ENCODE measurements around the gene KRTAP16-1. TPM values are rescaled to one million over a fixed set of nuclear protein-coding genes. Genes with fewer than 3 reads are reported as not detected.

The KRTAP16-1 gene
- total RNA-seq, 2 donors from 2014 or later, result not detected

GRCh38 chr17:41340494-41340893, 31.4 kb upstream of the KRTAP16-1 start:
- intact Hi-C loops (cut with DNase I), result no loop called here
- no peak for TF ChIP-seq CTCF (IDR thresholded peaks at IDR 0.05)

DNA sequence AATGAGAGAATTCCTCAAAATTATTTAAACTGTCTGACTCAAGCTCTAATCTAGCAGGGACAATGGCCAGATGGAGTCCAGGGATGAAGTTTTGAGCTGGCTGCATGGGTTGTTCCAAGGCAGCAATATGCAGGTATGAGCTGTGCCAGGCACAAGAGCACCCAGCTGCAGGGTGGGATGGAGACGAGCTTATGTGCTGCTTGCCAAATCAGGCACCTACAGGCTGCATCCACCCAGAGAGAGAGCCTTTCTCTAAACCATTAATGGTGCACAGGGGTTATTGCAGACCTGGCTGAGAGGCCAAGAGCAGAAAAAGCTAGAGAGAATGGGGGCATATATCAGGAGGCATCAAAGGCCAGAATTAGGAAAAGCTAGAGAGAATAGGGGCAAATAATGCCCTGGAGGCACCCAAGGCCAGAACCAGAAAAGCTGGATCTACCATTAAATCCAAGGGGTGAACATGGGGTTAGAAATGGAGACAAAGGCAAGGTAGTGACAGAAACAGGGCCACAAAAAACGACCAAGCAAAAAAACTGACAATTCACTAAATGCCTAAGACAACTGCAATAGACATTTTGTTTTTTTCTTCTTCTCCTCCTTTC, 30.6 kb upstream of the KRTAP16-1 start:
- intact Hi-C loops (cut with DNase I), result no loop called here
- DNase-seq, result no peak
- Histone ChIP-seq H3K4me1 (no peaks in the 10 kb centered on the region), H3K9me3 (no peaks in the 10 kb centered on the region), H3K4me3 (no peak overlapping the region), H3K36me3 (no peaks in the 10 kb centered on the region), H3K9ac (ENCODE audit: low read depth in 2 of 2, low read length in 2 of 2) (no peak overlapping the region), H3K27me3 (no peaks in the 10 kb centered on the region), H3K27ac (no peak overlapping the region)
- TF ChIP-seq CTCF (IDR thresholded peaks at IDR 0.05), result no peak

More at GRCh38 chr17:41340494-41340893, 31.4 kb upstream of the KRTAP16-1 start:
- Histone ChIP-seq H3K4me3 (no peak overlapping the region), H3K4me1 (no peaks in the 10 kb centered on the region), H3K9me3 (no peaks in the 10 kb centered on the region), H3K27ac (no peak overlapping the region), H3K9ac (ENCODE audit: low read depth in 2 of 2, low read length in 2 of 2) (no peak overlapping the region), H3K36me3 (no peaks in the 10 kb centered on the region), H3K27me3 (no peaks in the 10 kb centered on the region)
- DNase-seq, result no peak

DNA sequence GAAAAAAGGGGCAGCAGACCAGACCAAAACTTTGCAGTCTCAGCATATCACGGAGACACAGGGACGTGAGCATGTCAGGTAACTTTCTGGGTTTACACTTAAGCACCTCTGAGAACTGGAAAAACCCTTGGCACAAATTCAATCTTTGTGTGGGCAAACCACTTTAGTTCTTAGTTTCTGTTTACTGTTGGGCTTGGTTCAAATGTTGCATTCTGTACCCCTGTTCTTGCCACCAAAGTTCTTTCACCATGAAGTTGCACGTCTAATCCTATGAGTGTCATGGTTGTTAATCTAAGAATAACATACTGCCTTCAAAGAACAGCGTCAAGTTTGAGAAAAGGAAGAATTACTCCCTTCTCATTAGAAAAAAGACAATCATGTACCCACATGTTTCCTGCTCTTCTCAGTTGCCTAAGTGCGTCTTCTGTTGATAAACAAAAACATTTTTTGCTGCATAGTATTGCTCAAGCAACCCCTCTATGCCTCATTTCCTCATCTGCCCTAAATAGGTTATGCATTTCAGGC, 29.9 kb upstream of the KRTAP16-1 start:
- no peak for DNase-seq
- Histone ChIP-seq H3K9ac (ENCODE audit: low read depth in 2 of 2, low read length in 2 of 2) (no peak overlapping the region), H3K4me1 (no peaks in the 10 kb centered on the region), H3K36me3 (no peaks in the 10 kb centered on the region), H3K27ac (no peak overlapping the region), H3K9me3 (no peaks in the 10 kb centered on the region), H3K4me3 (no peak overlapping the region), H3K27me3 (no peaks in the 10 kb centered on the region)
- TF ChIP-seq CTCF (IDR thresholded peaks at IDR 0.05), result no peak
- intact Hi-C loops (cut with DNase I), result no loop called here

GRCh38 chr17:41335747-41336146, 26.6 kb upstream of the KRTAP16-1 start:
- no peaks in the 10 kb centered on the region for H3K27me3 ChIP-seq
- no peak for DNase-seq
- H3K9me3 ChIP-seq, result no peaks in the 10 kb centered on the region
- H3K36me3 ChIP-seq, result no peaks in the 10 kb centered on the region
- no peaks in the 10 kb centered on the region for H3K4me1 ChIP-seq
- H3K4me3 ChIP-seq, result no peak overlapping the region
- intact Hi-C loops (cut with DNase I), result no loop called here
- TF ChIP-seq CTCF (IDR thresholded peaks at IDR 0.05), result no peak
- H3K27ac ChIP-seq, result no peak overlapping the region
- H3K9ac ChIP-seq (ENCODE audit: low read depth in 2 of 2, low read length in 2 of 2), result no peak overlapping the region

DNA sequence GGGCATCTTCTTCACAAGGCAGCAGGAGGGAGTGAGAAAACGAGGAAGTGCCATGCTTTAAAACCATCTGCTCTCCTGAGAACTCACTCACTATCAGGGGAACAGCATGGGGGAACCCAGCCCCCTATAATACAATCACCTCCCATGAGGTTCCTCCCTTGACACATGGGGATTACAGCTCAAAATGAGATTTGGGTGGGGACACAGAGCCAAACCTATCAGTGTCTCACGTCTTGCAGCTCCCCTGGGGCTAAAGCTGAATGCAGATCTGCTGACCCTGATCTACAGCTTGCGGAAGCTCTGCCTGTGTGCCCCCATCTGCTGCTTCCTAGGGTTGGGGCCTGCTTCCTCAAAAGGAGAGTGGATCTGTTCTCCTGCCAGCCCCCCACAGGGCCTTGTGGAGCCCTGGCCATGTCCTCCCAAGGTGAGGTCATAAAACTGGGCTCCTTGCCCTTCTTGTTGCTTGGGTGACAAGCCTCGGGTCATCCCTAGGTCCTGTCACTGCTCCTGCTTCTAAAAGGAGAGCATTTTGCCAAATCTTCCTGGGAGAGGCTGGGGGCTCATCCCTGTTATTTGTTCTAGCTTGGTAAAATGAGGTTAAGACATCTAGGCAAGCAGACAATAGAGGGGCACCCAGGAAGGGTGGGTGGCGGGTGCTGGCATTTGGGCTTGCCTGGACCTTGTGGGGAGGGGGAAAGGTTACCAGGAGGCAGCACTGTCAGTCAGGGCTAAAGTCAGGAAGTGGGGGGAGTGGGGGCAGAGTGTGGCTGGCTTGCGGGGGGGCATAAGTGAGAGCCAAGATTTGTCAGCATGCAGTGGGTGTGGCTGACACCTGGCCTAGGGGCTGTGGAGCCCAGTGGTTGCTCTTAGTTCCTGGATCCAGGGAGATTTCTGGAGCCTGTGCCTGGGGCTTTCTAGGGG, 25.5 kb upstream of the KRTAP16-1 start:
- no peak for TF ChIP-seq CTCF (IDR thresholded peaks at IDR 0.05)
- no peaks in the 10 kb centered on the region for H3K36me3 ChIP-seq
- intact Hi-C loops (cut with DNase I), result no loop called here
- no peak for DNase-seq
- no peaks in the 10 kb centered on the region for H3K4me1 ChIP-seq
- no peak overlapping the region for H3K4me3 ChIP-seq
- H3K27ac ChIP-seq, result no peak overlapping the region
- no peaks in the 10 kb centered on the region for H3K27me3 ChIP-seq
- H3K9ac ChIP-seq (ENCODE audit: low read depth in 2 of 2, low read length in 2 of 2), result no peak overlapping the region
- H3K9me3 ChIP-seq, result no peaks in the 10 kb centered on the region

Measured in colonic mucosa (tissue), 4 donors.